GDM1 (cell line): ENCODE results near the gene CARM1.
"Not testable (repeated sequence)": the region's sequence is repeated elsewhere in the genome, so short reads cannot be mapped to it uniquely, and the experiment has no call there.

Source experiments
- DNase-seq: peaks from one replicate; lab custom pipeline; 2025; lab: John Stamatoyannopoulos, UW

CARM1 gene

GRCh38 chr19:10872546-10873107, 1.3 kb downstream of the CARM1 start:
- DNase-seq = no peak

GRCh38 chr19:10874024-10874423, 2.7 kb downstream of the CARM1 start:
- DNase-seq = no peak

GRCh38 chr19:10876459-10877240, 5.3 kb downstream of the CARM1 start:
- no peak for DNase-seq

GRCh38 chr19:10877608-10878007, 6.3 kb downstream of the CARM1 start:
- DNase-seq = not testable (repeated sequence)

GRCh38 chr19:10878253-10878652, 6.9 kb downstream of the CARM1 start:
- DNase-seq = no peak

GRCh38 chr19:10881403-10882107, 10.2 kb downstream of the CARM1 start:
- DNase-seq = no peak

- DNase-seq = no peak
Observed at GRCh38 chr19:10882108-10882457, 10.7 kb downstream of the CARM1 start.

- no peak for DNase-seq
Observed at GRCh38 chr19:10884274-10884673, 12.9 kb downstream of the CARM1 start.

- DNase-seq = no peak
Observed at GRCh38 chr19:10885201-10886169, 14.1 kb downstream of the CARM1 start.

GRCh38 chr19:10887616-10888367, 16.4 kb downstream of the CARM1 start:
- no peak for DNase-seq

- DNase-seq = no peak
Observed at GRCh38 chr19:10888421-10888866, 17.1 kb downstream of the CARM1 start.

GRCh38 chr19:10889880-10890279, 18.5 kb downstream of the CARM1 start:
- no peak for DNase-seq

GRCh38 chr19:10891405-10892086, 20.2 kb downstream of the CARM1 start:
- DNase-seq = no peak

- no peak for DNase-seq
Observed at GRCh38 chr19:10892256-10892655, 20.9 kb downstream of the CARM1 start.

GRCh38 chr19:10894911-10895213, 23.5 kb downstream of the CARM1 start:
- no peak for DNase-seq

- DNase-seq = no peak
Observed at GRCh38 chr19:10895363-10895762, 24.0 kb downstream of the CARM1 start.

- DNase-seq = no peak
Observed at GRCh38 chr19:10895920-10896319, 24.6 kb downstream of the CARM1 start.

- no peak for DNase-seq
Observed at GRCh38 chr19:10896851-10897526, 25.6 kb downstream of the CARM1 start.

GRCh38 chr19:10898633-10899032, 27.3 kb downstream of the CARM1 start:
- no peak for DNase-seq

- no peak for DNase-seq
Observed at GRCh38 chr19:10899151-10899653, 27.8 kb downstream of the CARM1 start.
